ENCODE measurements around the gene SGCA. TPM values are rescaled to one million over a fixed set of nuclear protein-coding genes. Genes with fewer than 3 reads are reported as not detected.

Gene SGCA
- total RNA-seq, 2 experiments from 2014 or later = 0.34 TPM; not detected in 1

- H3K9me3 Mint-ChIP-seq = no peaks in the 10 kb centered on the region
- TF ChIP-seq CTCF (IDR thresholded peaks at IDR 0.05) = no peak
- H3K27ac Mint-ChIP-seq = no peak overlapping the region
- POLR2A ChIA-PET = interaction anchor here (1.8 kb wide), 1 partner anchor 22 kb away, joined by 4 read pairs; no protein-coding TSS in a partner anchor
- ATAC-seq (no peak), DNase-seq (no peak)
- H3K4me1 Mint-ChIP-seq (ENCODE audit: low read depth) = peaks cover 18% of the 10 kb centered on the region
- H3K27me3 Mint-ChIP-seq = no peaks in the 10 kb centered on the region
- intact Hi-C loops (cut with micrococcal nuclease) = no loop called here
- no peaks in the 10 kb centered on the region for H3K36me3 Mint-ChIP-seq (ENCODE audit: low read depth)
- CTCF ChIA-PET = interaction anchor here (0.9 kb wide), 1 partner anchor 230 kb away, joined by 3 read pairs; no protein-coding TSS in a partner anchor
- H3K4me3 Mint-ChIP-seq = no peak overlapping the region
Observed at GRCh38 chr17:50182783-50183420, 17.1 kb downstream of the SGCA start.

- H3K36me3 Mint-ChIP-seq (ENCODE audit: low read depth) = no peaks in the 10 kb centered on the region
- no peak for DNase-seq
- no peaks in the 10 kb centered on the region for H3K27me3 Mint-ChIP-seq
- CTCF ChIA-PET = interaction anchor here (0.9 kb wide), 1 partner anchor 231 kb away, joined by 3 read pairs; no protein-coding TSS in a partner anchor
- peak overlapping the region; percentile 36 for H3K4me3 Mint-ChIP-seq
- no peaks in the 10 kb centered on the region for H3K9me3 Mint-ChIP-seq
- no peak for TF ChIP-seq CTCF (IDR thresholded peaks at IDR 0.05)
- intact Hi-C loops (cut with micrococcal nuclease) = no loop called here
- POLR2A ChIA-PET = interaction anchor here (1.8 kb wide), 1 partner anchor 23 kb away, joined by 4 read pairs; no protein-coding TSS in a partner anchor
- peak; percentile 27 for ATAC-seq
- peaks cover 12% of the 10 kb centered on the region for H3K4me1 Mint-ChIP-seq (ENCODE audit: low read depth)
- no peak overlapping the region for H3K27ac Mint-ChIP-seq
Observed at GRCh38 chr17:50183421-50183994, 17.7 kb downstream of the SGCA start.

- Mint-ChIP-seq H3K36me3 (ENCODE audit: low read depth) (no peaks in the 10 kb centered on the region), H3K9me3 (no peaks in the 10 kb centered on the region), H3K27me3 (no peaks in the 10 kb centered on the region), H3K27ac (no peak overlapping the region), H3K4me3 (peak overlapping the region; percentile 36), H3K4me1 (ENCODE audit: low read depth) (peaks cover 12% of the 10 kb centered on the region)
- ChIA-PET POLR2A (no interaction called here), CTCF (no interaction called here)
- no peak for DNase-seq
- intact Hi-C loops (cut with micrococcal nuclease) = no loop called here
- TF ChIP-seq CTCF (IDR thresholded peaks at IDR 0.05) = no peak
- no peak for ATAC-seq
Observed at GRCh38 chr17:50184064-50184463, 18.3 kb downstream of the SGCA start.

- Mint-ChIP-seq H3K9me3 (no peaks in the 10 kb centered on the region), H3K27ac (no peak overlapping the region), H3K4me3 (no peak overlapping the region), H3K27me3 (no peaks in the 10 kb centered on the region), H3K36me3 (ENCODE audit: low read depth) (no peaks in the 10 kb centered on the region), H3K4me1 (ENCODE audit: low read depth) (peaks cover 12% of the 10 kb centered on the region)
- ChIA-PET CTCF (no interaction called here), POLR2A (no interaction called here)
- DNase-seq = peak; percentile 28
- TF ChIP-seq CTCF (IDR thresholded peaks at IDR 0.05) = no peak
- ATAC-seq = no peak
- intact Hi-C loops (cut with micrococcal nuclease) = no loop called here
Observed at GRCh38 chr17:50184611-50185398, 19.0 kb downstream of the SGCA start.
